Adrenal gland (tissue), 12 donors: ENCODE data around the gene MEF2C. TPM values are rescaled to one million over a fixed set of nuclear protein-coding genes. Genes with fewer than 3 reads are reported as not detected.

Source experiments
- DNase-seq, 7 donors: peaks; one replicate each; pipeline ENCODE4 v3.0.0-alpha.2; 2019 to 2020
- H3K27ac ChIP-seq, 5 donors: fragments of 200-600 bp; sonication (generic) in 4 of 5; 1 replicate in 3 of 5; 2 replicates in 2 of 5; pipeline versions ENCODE4 v1.5.1 to v1.8.0; 2016 to 2020; ENCODE audit warnings: mild to moderate bottlenecking in 1 of 5
- H3K27me3 ChIP-seq: fragments of 200-600 bp; 2 replicates; pipeline ENCODE4 v1.8.0; 2021
- H3K36me3 ChIP-seq, 2 donors: fragments of 200-600 bp; replicated peaks in 1 of 2; 1 replicate in 1 of 2; 2 replicates in 1 of 2; pipeline versions ENCODE4 v1.5.1 to v1.8.0; 2018 to 2022
- H3K4me1 ChIP-seq, 2 donors: fragments of 200-600 bp; replicated peaks in 1 of 2; 1 replicate in 1 of 2; 2 replicates in 1 of 2; pipeline versions ENCODE4 v1.5.1 to v1.8.0; 2018 to 2021
- H3K4me3 ChIP-seq, 4 donors: fragments of 200-600 bp; sonication (generic) in 3 of 4; one replicate each; pipeline ENCODE4 v1.5.1; 2016 to 2018
- H3K9me3 ChIP-seq, 3 donors: fragments of 200-600 bp; sonication (generic) in 1 of 3; replicated peaks in 1 of 3; 1 replicate in 2 of 3; 2 replicates in 1 of 3; pipeline versions ENCODE4 v1.5.1 to v1.8.0; 2016 to 2021
- POLR2A ChIP-seq, 2 donors: fragments of 450-650 bp; IDR thresholded peaks; one replicate each; pipeline ENCODE4 v1.6.1; 2017; ENCODE audit warnings: antibody characterized with exemption in 2 of 2, mild to moderate bottlenecking in 2 of 2, moderate library complexity in 1 of 2
- WGBS, 4 donors: extraction: QIAGEN DNeasy Blood & Tissue Kit in 2 of 4; methylation state at CpG; one replicate each; pipeline versions ENCODE4 v1.1.5 to v1.1.7; 2013 to 2017; 5-methylcytosine and 5-hydroxymethylcytosine counted together
- intact Hi-C, 2 donors: fragments of 100-400 bp; cut with DNase I; formaldehyde crosslinking; loops; one replicate each; pipeline versions ENCODE4 v1.14.1 to v1.15.0; 2022 to 2023
- polyA plus RNA-seq, 3 donors: library from polyadenylated mRNA; stranded (reverse); fragments of 200-250 nt in 2 of 3; fragments of 350-450 nt in 1 of 3; fragmentation: Illumina TruSeq in 1 of 3; extraction: RNeasy Lipid Tissue Mini Kit (QIAGEN cat#74804) in 1 of 3; gene quantifications; one replicate each; pipeline ENCODE4 v1.2.3, GENCODE V29; 2013 to 2014
- total RNA-seq, 9 donors: library from RNA; depleted of rRNA in 4 of 9; stranded (reverse); fragments of >200 nt in 4 of 9; fragments of 120-200 nt in 1 of 9; fragmentation: NEBNext Ultra II Directional in 1 of 9; extraction: Animal tissue kit (Norgen Biotek cat#: 25700) in 1 of 9; gene quantifications; one replicate each; pipeline versions ENCODE4 v1.1.0 to v1.2.4, GENCODE V29; 2013 to 2023
- TF ChIP-seq, protein P1 (sequence below), 6 experiments: fragments of 450-650 bp in 4 of 6; fragments of 200-600 bp in 2 of 6; sonication (generic) in 1 of 6; IDR thresholded peaks; 1 replicate in 5 of 6; 2 replicates in 1 of 6; pipeline versions ENCODE4 v1.5.1 to v1.8.0; 2016 to 2021; ENCODE audit warnings: antibody characterized with exemption in 6 of 6, mild to moderate bottlenecking in 2 of 6, moderate library complexity in 1 of 6
- donor health status: healthy with polysubstance abuse.
- donor health status: Bipolar disorder and iron deficiency.
- donor health status: DM: yes; HTN: yes; CAD: no.
- donor health status: DM: no; HTN: no; CAD: no.
- donor health status: DM: no; HTN: no; CAD: no.
- donor health status: DM: yes; HTN: yes; CAD: no.

MEF2C gene
- total and polyA plus RNA-seq, 12 donors = 26.8 to 172 (median 69.2) TPM

- intact Hi-C loops = no loop called here
- DNase-seq = no peak
- Histone ChIP-seq H3K27me3 (peaks cover 12% of the 10 kb centered on the region), H3K4me3 (peak overlapping the region in 1 of 4 donors; percentile 11), H3K4me1 (peaks cover 8 to 12% of the 10 kb centered on the region in 2 donors), H3K27ac (no peak overlapping the region), H3K36me3 (no peaks in the 10 kb centered on the region), H3K9me3 (no peaks in the 10 kb centered on the region)
- no peak for TF ChIP-seq POLR2A (IDR thresholded peaks at IDR 0.05)
- TF ChIP-seq, protein P1, sequence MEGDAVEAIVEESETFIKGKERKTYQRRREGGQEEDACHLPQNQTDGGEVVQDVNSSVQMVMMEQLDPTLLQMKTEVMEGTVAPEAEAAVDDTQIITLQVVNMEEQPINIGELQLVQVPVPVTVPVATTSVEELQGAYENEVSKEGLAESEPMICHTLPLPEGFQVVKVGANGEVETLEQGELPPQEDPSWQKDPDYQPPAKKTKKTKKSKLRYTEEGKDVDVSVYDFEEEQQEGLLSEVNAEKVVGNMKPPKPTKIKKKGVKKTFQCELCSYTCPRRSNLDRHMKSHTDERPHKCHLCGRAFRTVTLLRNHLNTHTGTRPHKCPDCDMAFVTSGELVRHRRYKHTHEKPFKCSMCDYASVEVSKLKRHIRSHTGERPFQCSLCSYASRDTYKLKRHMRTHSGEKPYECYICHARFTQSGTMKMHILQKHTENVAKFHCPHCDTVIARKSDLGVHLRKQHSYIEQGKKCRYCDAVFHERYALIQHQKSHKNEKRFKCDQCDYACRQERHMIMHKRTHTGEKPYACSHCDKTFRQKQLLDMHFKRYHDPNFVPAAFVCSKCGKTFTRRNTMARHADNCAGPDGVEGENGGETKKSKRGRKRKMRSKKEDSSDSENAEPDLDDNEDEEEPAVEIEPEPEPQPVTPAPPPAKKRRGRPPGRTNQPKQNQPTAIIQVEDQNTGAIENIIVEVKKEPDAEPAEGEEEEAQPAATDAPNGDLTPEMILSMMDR (IDR thresholded peaks at IDR 0.05) = no peak
- WGBS, 4 donors = 30 to 42% (median 37%) methylated on average over 20 to 25 of the region's 25 CpGs
These were observed 211.2 kb downstream of the MEF2C start for GRCh38 chr5:88671505-88672499.

- Histone ChIP-seq H3K9me3 (no peaks in the 10 kb centered on the region), H3K4me3 (no peak overlapping the region), H3K4me1 (peaks cover 8 to 15% of the 10 kb centered on the region in 2 donors), H3K36me3 (no peaks in the 10 kb centered on the region), H3K27ac (no peak overlapping the region), H3K27me3 (peaks cover 8% of the 10 kb centered on the region)
- intact Hi-C loops = no loop called here
- DNase-seq = no peak
- WGBS, 4 donors = 26 to 58% (median 51%) methylated on average over 1 of the region's 1 CpG
- TF ChIP-seq, protein P1 (IDR thresholded peaks at IDR 0.05) = no peak
- no peak for TF ChIP-seq POLR2A (IDR thresholded peaks at IDR 0.05)
These were observed 211.9 kb downstream of the MEF2C start for GRCh38 chr5:88671106-88671504.

DNA sequence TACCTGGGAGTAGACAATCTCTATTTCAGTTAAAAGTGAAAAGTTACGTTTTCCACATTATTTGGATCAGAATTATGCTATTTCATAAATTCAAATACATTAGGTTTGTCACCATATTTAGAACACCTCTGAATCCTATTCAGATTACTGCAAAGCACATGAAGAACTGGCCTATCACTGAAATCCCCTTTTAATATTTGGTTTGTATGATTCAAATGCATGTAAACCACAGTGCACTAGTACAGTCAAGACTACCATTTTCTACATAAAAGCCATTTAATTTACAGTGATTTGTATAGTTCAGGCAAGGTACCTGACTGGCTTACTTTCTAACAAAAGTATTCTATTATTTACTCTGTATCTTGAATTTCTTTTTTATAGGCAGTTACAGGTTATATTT lies 212.5 kb downstream of the MEF2C start:
- WGBS, 4 donors = 68 to 80% (median 74%) methylated on average over 1 of the region's 1 CpG
- Histone ChIP-seq H3K4me1 (peaks cover 6 to 14% of the 10 kb centered on the region in 2 donors), H3K4me3 (no peak overlapping the region), H3K9me3 (no peaks in the 10 kb centered on the region), H3K27ac (no peak overlapping the region), H3K36me3 (no peaks in the 10 kb centered on the region), H3K27me3 (peaks cover 8% of the 10 kb centered on the region)
- no peak for TF ChIP-seq POLR2A (IDR thresholded peaks at IDR 0.05)
- TF ChIP-seq, protein P1 (IDR thresholded peaks at IDR 0.05) = no peak
- intact Hi-C loops = no loop called here
- DNase-seq = no peak

DNA sequence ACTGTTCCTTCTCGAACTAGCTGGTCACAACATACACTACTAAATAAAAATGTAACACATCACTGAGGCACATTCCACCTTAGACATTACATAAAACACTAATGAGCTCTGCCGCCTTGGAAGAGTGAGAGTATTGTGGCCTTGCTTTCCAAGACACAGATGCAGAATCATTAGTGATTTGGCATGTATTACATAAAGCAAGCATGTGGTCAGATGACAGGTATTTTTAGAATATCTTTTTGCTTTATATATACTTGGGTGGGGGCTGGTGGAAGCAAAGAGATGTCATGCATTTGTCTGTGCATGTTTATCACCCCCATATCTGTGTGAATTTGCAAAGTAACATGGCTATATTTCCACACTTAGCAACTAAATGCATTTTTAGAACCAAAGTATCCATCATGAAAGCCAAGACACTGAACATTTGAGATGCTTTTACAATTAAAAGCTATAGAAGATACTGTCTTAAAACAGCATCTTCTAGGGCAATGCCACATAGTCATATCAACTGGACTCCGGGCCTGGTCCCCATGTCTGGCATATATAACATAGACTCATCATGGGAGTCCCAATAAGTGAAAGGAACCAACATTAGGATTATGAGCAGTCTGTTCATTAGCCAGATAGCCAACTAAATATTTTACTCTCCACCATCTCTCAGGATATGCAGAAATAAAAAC lies 213.5 kb downstream of the MEF2C start:
- Histone ChIP-seq H3K27me3 (peaks cover 8% of the 10 kb centered on the region), H3K27ac (no peak overlapping the region), H3K36me3 (no peaks in the 10 kb centered on the region), H3K4me3 (no peak overlapping the region), H3K4me1 (peaks cover 0 to 5% of the 10 kb centered on the region in 2 donors), H3K9me3 (no peaks in the 10 kb centered on the region)
- DNase-seq = no peak
- TF ChIP-seq, protein P1 (IDR thresholded peaks at IDR 0.05) = no peak
- TF ChIP-seq POLR2A (IDR thresholded peaks at IDR 0.05) = no peak
- intact Hi-C loops = no loop called here
- WGBS, 4 donors = 64 to 72% (median 69%) methylated on average over 3 of the region's 3 CpGs
